ENCODE measurements around the gene JMJD7.

Gene JMJD7

DNA sequence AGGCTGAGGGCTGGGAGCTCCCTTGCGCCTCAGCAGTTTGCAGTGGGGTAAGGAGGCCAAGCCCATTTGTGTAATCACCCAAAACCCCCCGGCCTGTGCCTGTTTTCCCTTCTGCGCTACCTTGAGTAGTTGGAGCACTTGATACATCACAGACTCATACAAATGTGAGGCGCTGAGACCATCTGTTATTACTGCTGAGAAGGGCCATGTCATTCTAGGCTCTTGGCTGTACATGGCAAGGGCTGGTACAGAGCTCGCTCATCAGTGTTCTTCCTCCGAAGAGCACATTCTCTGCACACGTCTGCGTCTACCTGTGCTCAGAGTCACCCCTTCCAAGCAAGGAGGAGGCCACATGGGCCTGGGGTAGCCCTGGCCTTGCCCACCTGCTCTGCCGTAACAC is 20.1 kb downstream of the JMJD7 start:
- DNase-seq: peak; percentile 25 to 77

DNA sequence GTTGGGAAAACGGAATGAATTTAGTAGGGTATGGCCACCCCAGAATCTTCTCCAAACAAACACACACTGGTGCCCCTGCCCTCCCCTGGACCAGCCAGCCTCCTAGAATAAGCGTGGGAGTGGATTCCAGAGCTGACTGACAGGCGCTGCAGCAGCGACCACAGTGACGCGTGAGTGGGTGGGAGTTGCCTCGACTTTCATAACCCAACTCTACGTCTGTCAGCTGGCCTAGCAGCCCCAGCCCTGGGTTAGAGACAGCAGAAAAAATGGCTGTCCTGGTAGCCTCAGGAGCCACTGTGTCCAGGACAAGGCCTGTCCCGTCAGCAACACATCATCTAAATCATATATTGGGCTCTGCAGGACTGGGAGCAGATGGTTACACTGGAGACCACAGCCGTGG is 20.7 kb downstream of the JMJD7 start:
- no peak for DNase-seq

GRCh38 chr15:41849204-41849603 is 21.3 kb downstream of the JMJD7 start:
- no peak for DNase-seq

GRCh38 chr15:41849861-41850260 is 22.0 kb downstream of the JMJD7 start:
- DNase-seq: no peak

DNA sequence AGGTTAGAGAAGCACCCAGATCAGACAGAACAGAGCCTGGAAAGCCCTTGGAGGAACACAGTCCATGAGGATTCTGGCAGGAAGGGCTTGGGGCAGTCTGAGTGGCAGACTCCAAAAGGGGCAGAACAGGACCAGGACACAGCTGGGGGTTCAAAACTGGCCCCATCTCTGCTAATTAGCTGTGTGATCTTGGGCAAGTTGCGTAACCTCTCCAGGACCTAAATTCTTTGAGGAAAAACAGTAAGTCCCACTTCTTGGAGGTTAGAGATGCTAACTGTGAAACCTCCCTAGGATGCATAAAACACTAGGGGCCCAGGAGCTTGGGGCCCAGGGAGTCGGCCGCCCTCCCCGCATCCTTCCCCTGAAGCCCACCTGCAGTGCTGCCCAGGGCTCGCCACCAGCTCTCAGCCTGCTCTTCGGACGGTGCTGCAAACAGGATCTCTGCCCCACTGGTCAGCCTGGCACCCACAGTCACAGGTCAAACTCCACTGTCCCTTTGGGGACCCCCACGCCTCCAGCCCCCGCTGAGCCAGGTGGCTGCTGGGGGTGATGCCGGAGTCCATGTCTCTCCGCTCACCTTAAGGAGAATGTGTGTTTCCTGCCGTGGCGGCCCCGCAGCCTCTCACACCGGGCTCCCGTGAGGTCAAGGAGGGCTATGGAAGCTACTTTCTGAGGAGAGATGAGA is 22.7 kb downstream of the JMJD7 start:
- no peak for DNase-seq

DNA sequence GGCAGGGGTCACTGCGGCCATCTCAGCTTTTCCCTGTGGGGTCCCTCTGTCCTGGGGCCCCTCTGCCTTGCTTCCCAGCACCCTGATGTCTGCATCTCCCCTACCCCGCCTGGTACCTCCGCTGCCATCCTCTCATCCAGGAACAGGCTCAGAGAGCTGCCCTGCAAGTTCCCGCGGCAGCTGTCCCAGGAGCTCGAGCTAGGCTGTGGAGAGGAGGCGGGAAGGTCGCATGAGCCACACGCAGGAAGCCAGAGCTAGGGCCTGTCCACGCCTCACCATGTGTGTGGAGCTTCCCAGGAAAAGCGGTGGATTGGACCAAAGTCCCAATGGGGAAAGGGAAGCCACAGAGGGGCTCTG is 23.3 kb downstream of the JMJD7 start:
- no peak for DNase-seq

GRCh38 chr15:41851755-41852370 is 24.0 kb downstream of the JMJD7 start:
- no peak for DNase-seq

DNA sequence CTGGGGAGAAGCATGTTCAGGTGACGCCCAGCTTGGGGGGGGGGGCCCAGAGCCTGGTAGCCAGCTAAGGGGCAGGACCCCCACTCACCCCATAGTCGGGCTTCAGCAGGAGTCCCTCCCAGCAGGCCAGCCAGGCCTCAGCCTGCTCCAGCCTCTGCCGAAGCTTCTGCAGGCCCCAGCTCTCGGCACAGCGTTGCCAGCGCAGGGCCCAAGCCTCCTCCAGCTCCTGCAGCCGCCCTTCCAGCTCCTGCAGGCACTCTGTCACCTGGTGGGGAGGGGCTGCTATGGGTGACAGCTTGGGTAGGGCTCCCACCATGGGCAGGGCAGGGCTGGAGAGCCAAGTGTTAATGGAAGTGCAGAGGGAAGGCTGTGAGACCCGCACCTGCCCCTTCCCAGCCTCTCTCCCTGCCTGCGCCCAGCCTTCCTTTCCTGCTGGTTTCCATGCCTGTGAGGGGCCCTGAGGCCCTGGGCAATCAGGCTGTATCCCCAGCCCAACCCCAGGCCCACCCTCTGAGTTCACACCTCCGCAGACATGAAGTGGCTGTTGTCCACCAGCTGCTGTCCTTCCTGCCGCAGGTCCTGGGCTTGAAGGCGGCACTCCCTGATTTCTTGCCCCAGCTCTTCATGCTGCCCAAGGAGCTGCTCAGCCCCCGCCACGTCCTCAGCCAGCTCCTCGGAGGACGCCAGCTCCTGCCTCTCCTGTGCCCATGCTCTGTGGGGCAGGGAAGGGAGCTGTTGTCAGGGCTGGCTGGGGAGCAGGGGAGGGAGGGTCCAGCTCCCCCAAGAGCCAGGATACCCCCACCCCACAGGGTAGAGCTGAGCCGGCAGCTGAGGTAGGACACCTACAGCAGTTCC is 25.1 kb downstream of the JMJD7 start:
- peak in 1 of 2 experiments; percentile 30 for DNase-seq

- DNase-seq: no peak
Observed at GRCh38 chr15:41853831-41854230, 25.9 kb downstream of the JMJD7 start.

DNA sequence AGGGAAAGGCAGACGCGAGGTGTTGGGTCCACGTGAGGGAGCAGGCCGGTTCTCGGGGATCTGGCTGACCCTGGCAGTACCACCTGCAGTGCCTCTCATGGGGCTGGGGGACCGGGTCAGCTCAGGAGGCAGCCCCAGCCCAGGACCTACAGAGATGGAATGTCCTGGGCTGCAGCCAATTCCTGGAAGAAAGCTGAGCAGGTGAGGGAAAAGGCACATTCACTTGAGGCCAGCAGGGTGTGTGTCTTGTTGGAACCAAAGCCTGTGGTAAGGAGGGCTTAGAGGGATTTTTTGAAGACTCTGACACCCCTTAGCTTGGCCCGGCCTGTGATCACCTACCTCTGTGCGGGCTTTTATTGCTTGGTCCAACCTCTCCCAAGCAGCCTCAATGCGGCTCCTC is 26.6 kb downstream of the JMJD7 start:
- no peak for DNase-seq

DNA sequence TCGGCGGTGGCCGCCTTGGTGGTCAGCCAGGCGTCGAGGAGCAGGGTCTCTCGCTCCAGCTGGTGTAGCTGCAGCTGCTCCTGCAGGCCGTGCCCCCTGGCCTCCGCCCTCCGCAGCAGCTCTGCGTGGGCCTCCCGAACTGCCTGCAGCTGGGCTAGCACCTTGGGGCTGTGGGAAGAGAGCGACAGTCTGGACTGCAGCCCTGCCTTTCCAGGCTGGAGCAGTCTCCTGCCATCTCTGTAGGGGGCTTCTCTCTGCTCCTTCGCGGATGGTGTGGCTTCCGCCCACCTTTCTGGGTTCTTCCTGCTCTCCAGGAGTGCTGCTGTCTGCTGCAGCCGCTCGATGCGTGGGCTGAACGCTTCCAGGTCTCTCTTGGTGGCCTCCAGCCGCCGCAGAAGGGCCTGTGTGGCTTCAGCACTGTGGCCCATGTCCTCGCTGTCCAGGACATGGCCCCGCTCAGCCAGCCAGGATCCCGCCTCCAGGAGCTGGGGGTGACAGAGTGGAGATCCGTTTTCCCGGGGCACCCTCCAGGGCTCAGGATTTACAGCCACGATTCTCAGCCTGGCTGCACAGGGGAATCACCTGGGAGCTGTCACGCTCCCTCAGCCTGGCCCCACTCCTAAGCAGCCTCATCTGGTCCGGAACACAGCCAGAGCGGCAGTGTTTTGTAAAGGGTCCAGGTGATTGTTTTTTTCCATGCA is 27.5 kb downstream of the JMJD7 start:
- DNase-seq: no peak

- DNase-seq: no peak
Observed at GRCh38 chr15:41856262-41856661, 28.4 kb downstream of the JMJD7 start.

DNA sequence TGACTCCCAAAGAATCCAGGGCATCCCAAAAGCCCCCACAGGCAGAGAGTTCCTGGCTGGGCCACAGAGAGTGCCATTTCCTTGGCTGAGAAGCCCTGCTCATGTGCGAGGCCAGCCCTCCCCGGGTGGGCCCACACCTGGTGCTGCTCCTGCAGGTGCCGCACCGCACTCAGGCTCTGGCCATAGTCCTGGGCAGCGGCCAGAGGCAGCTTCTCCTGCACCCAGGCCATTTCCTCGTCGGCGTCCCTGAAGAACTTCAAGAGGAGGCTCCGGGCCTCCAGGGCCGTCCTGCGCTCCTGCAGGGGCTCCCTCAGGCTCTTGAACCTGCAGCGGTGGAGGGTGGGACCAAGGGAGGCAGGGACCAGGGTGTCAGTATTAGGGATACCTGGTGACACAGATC is 28.8 kb downstream of the JMJD7 start:
- no peak for DNase-seq

GRCh38 chr15:41857316-41857715 is 29.4 kb downstream of the JMJD7 start:
- no peak for DNase-seq

- DNase-seq: no peak
Observed at GRCh38 chr15:41858756-41859155, 30.9 kb downstream of the JMJD7 start.

DNA sequence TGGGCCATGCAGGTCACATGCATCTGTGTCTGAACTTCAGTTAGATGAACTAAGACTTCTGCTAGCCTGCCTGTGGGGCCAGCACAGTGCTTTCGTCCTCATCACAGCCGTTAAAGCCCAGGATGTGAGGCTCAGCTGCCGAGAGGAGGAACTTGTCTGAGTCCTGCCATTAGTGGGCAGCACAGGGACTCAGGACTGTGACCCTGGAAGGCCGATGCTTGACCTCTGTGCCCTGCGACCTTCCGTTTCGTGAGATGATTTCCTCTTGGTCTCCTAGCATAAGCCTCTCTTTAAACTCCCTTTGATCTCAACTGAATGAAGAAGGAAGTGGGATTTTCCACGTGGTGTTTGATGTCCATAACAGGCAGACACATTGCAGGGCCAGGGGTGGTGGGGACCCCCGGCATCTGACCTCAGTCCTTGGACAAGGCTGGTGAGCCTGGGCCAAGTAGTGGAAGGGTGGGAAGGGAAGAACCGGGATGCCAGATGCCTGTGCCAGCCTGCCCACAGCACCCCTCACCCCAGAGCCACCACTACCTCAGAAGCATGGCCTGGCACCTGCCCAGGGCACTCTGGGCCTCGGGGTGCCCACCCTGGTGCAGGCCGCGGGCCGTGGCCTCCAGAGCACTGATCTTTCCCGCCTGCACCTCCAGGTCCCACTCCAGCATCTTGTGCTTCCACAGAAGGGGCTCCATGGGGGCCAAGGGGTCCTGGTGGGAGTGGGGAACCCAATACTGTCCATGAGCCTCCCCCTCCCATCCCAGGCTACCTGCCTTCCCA is 32.3 kb downstream of the JMJD7 start:
- no peak for DNase-seq

GRCh38 chr15:41861736-41862356 is 34.0 kb downstream of the JMJD7 start:
- DNase-seq: peak in 1 of 2 experiments; percentile 32

GRCh38 chr15:41862515-41863116 is 34.7 kb downstream of the JMJD7 start:
- DNase-seq: no peak

GRCh38 chr15:41865490-41866055 is 37.7 kb downstream of the JMJD7 start:
- DNase-seq: no peak

- no peak for DNase-seq
Observed at GRCh38 chr15:41866263-41866703, 38.4 kb downstream of the JMJD7 start.
